OCI-LY7 (cell line): Measurements from ENCODE around the gene DTX3. TPM values are rescaled to one million over a fixed set of nuclear protein-coding genes. Genes with fewer than 3 reads are reported as not detected.
"Not testable (repeated sequence)": the region's sequence is repeated elsewhere in the genome, so short reads cannot be mapped to it uniquely, and the experiment has no call there.

ENCODE experiments used
- BruUV-seq: library from RNA; stranded (reverse); fragments of 400-500 nt; replicated peaks from 2 replicates; lab custom pipeline; 2021; lab: Mats Ljungman, UMichigan
- CTCF ChIA-PET: fragments of 300-600 bp; sonication (Branson Sonifier 250); formaldehyde crosslinking; loops from one replicate; lab custom pipeline; 2022; ENCODE audit warnings: antibody characterized with exemption; ENCODE audit not compliant: unreplicated experiment; lab: Charles Lee
- POLR2A ChIA-PET: fragments of 300-600 bp; sonication (Branson Sonifier 250); formaldehyde crosslinking; loops from one replicate; lab custom pipeline; 2022; ENCODE audit warnings: antibody characterized with exemption; lab: Charles Lee
- DNase-seq: peaks from one replicate; pipeline ENCODE4 v3.0.0-alpha.2; 2015; ENCODE audit warnings: low spot score
- H2AFZ ChIP-seq: fragments of 200-600 bp; sonication (generic), shearing (Covaris generic); 2 replicates; pipeline ENCODE4 v1.6.1; 2014; ENCODE audit warnings: mild to moderate bottlenecking, antibody characterized with exemption, low read length, moderate library complexity
- H3K27ac ChIP-seq: fragments of 200-600 bp; sonication (generic); 2 replicates; pipeline ENCODE4 v1.5.1; 2014; ENCODE audit warnings: mixed run types, low read depth, mild to moderate bottlenecking, moderate library complexity, low read length, inconsistent platforms; ENCODE audit not compliant: poor library complexity, severe bottlenecking
- H3K36me3 ChIP-seq: fragments of 200-600 bp; sonication (generic); 2 replicates; pipeline ENCODE4 v1.6.1; 2014; ENCODE audit warnings: mild to moderate bottlenecking, antibody characterized with exemption, low read length, moderate library complexity, mixed read lengths; ENCODE audit not compliant: insufficient read depth
- H3K4me1 ChIP-seq: fragments of 200-600 bp; sonication (generic); 2 replicates; pipeline ENCODE4 v1.5.1; 2014; ENCODE audit warnings: mild to moderate bottlenecking, low read length; ENCODE audit not compliant: insufficient read depth, poor library complexity, severe bottlenecking
- H3K4me2 ChIP-seq: fragments of 200-600 bp; sonication (generic); 2 replicates; pipeline ENCODE4 v1.6.1; 2014; ENCODE audit warnings: mild to moderate bottlenecking, low read length
- H3K4me3 ChIP-seq: fragments of 200-600 bp; sonication (generic); 2 replicates; pipeline ENCODE4 v1.5.1; 2014; ENCODE audit warnings: mild to moderate bottlenecking, low read depth, low read length; ENCODE audit not compliant: poor library complexity, severe bottlenecking
- H3K79me2 ChIP-seq: fragments of 200-600 bp; sonication (generic); 2 replicates; pipeline ENCODE4 v1.6.1; 2016; ENCODE audit warnings: low read depth, mild to moderate bottlenecking, low read length, moderate library complexity, mixed read lengths; ENCODE audit not compliant: insufficient read depth
- H3K9me2 ChIP-seq: fragments of 200-600 bp; sonication (generic); 2 replicates; pipeline ENCODE4 v1.6.1; 2016; ENCODE audit warnings: mild to moderate bottlenecking, low read length, mixed read lengths; ENCODE audit not compliant: insufficient read depth
- H3K9me3 ChIP-seq: fragments of 200-600 bp; sonication (generic); 2 replicates; pipeline ENCODE4 v1.6.1; 2014; ENCODE audit warnings: mild to moderate bottlenecking, mixed run types, low read length, mixed read lengths
- H4K20me1 ChIP-seq: fragments of 200-600 bp; sonication (generic); 2 replicates; pipeline ENCODE4 v1.6.1; 2014; ENCODE audit warnings: mild to moderate bottlenecking, antibody characterized with exemption, low read length, moderate library complexity, mixed read lengths; ENCODE audit not compliant: insufficient read depth
- EZH2phosphoT487 ChIP-seq: fragments of 200-600 bp; sonication (generic); IDR thresholded peaks from 2 replicates; pipeline ENCODE4 v1.6.1; 2018; ENCODE audit warnings: low read depth, borderline replicate concordance, mild to moderate bottlenecking, mixed run types, antibody characterized with exemption, low read length, moderate library complexity, mixed read lengths
- intact Hi-C: fragments of 100-400 bp; cut with micrococcal nuclease; formaldehyde crosslinking; loops from one replicate; pipeline ENCODE4 v1.10.0; 2022; ENCODE audit not compliant: unreplicated experiment
- total RNA-seq, 2 experiments: library from RNA; depleted of rRNA in 1 of 2; stranded (reverse); fragments of >200 nt in 1 of 2; shearing (Covaris generic) in 1 of 2; gene quantifications; 2 replicates each; pipeline ENCODE4 v1.2.3, GENCODE V29; 2014 to 2022
- TF ChIP-seq, protein P1 (sequence below): fragments of 200-600 bp; sonication (generic); conservative IDR thresholded peaks from 2 replicates; pipeline ENCODE4 v1.5.1; 2014; ENCODE audit warnings: mild to moderate bottlenecking, antibody characterized with exemption, low read length, moderate library complexity, mixed read lengths

Gene DTX3
- total RNA-seq, 2 experiments from 2014 or later = not detected

DNA sequence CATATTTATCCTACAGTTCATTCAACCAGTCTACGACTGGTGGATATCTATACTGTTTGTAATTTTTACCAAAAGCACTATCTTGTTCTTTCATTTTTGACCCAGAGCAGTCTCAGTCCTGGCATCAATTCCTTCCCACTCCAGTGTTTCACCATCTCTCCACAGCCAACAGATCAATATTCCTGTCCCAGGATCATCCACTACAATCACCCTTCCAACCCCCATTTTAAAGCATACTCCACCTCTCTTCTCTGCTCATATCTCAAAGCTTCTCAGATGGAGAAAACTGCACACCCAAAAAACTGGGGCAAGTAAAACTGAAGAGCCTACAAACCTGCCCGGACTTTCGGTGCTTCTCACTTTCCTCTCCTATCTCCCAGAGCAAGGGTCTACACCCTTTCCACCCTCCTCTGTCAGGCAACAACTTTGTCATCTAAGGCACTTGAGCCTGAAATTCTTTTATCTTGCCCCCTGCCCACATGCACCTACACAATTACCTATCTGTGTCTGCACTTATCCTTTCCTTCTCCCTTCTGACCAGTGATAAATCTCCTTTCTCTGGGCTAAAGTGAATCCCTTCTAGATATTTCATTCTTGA lies 17.7 kb upstream of the DTX3 start:
- POLR2A ChIA-PET = no interaction called here
- no peak for TF ChIP-seq EZH2phosphoT487
- TF ChIP-seq, protein P1, sequence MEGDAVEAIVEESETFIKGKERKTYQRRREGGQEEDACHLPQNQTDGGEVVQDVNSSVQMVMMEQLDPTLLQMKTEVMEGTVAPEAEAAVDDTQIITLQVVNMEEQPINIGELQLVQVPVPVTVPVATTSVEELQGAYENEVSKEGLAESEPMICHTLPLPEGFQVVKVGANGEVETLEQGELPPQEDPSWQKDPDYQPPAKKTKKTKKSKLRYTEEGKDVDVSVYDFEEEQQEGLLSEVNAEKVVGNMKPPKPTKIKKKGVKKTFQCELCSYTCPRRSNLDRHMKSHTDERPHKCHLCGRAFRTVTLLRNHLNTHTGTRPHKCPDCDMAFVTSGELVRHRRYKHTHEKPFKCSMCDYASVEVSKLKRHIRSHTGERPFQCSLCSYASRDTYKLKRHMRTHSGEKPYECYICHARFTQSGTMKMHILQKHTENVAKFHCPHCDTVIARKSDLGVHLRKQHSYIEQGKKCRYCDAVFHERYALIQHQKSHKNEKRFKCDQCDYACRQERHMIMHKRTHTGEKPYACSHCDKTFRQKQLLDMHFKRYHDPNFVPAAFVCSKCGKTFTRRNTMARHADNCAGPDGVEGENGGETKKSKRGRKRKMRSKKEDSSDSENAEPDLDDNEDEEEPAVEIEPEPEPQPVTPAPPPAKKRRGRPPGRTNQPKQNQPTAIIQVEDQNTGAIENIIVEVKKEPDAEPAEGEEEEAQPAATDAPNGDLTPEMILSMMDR = no peak
- Histone ChIP-seq H3K4me2 (no peak overlapping the region), H4K20me1 (no peaks in the 10 kb centered on the region), H3K9me3 (no peaks in the 10 kb centered on the region), H3K36me3 (no peaks in the 10 kb centered on the region), H3K27ac (no peak overlapping the region), H3K4me1 (peaks cover 11% of the 10 kb centered on the region), H2AFZ (no peak overlapping the region), H3K79me2 (peaks cover 6% of the 10 kb centered on the region; the same call in 1 of the 2 replicates), H3K4me3 (no peak overlapping the region), H3K9me2 (no peaks in the 10 kb centered on the region)
- intact Hi-C loops = no loop called here
- BruUV-seq = no TSS peak
- no peak for DNase-seq
- CTCF ChIA-PET = no interaction called here

DNA sequence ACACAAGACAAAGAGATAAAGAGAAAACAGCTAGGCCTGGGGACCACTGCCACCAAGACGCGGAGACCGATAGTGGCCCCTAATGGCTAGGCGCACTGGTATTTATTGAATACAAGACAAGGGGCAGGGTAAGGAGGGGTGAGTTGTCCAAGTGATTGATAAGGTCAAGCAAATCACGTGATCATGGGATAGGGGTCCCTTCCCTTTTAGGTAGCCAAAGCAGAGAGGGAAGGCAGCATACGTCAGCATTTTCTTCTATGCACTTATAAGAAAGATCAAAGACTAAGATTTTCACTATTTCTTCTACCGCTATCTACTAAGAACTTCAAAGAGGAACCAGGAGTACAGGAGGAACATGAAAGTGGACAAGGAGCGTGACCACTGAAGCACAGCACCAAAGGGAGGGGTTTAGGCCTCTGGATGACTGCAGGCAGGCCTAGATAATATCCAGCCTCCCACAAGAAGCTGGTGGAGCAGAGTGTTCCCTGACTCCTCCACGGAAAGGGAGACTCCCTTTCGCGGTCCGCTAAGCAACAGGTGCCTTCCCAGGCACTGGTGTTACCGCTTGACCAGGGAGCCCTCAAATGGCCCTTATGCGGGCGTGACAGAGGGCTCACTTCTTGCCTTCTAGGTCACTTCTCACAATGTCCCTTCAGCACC lies 15.5 kb upstream of the DTX3 start:
- H3K9me2 ChIP-seq, H2AFZ ChIP-seq, DNase-seq, H3K4me3 ChIP-seq, POLR2A ChIA-PET, H4K20me1 ChIP-seq, H3K9me3 ChIP-seq, CTCF ChIA-PET, H3K27ac ChIP-seq, intact Hi-C loops, BruUV-seq, H3K36me3 ChIP-seq, H3K4me2 ChIP-seq: not testable (repeated sequence)
- Histone ChIP-seq H3K4me1 (peaks cover 18% of the 10 kb centered on the region), H3K79me2 (peaks cover 11% of the 10 kb centered on the region; the same call in 1 of the 2 replicates)

DNA sequence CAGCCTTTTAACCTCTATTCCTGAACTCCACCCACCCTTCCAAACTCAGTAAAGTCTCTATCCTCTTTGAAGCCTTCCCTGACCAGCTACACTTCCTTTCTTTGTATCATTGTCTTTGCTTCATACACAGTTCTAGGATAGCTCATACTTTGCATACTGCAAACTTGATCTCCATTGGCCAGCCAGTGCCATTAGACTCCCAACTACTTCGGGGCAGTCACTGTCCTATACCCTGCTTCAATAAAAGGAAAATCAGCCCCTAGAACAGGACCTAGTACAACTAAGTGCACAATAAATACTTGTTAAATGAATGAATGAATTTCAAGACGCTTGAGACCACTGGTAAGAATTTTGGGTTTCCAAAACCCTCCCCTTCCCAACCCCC lies 14.2 kb upstream of the DTX3 start:
- Histone ChIP-seq H3K9me3 (no peaks in the 10 kb centered on the region), H4K20me1 (no peaks in the 10 kb centered on the region), H3K36me3 (peaks cover 12% of the 10 kb centered on the region), H3K4me3 (peak overlapping the region; percentile 78), H3K9me2 (no peaks in the 10 kb centered on the region), H3K79me2 (peaks cover 11% of the 10 kb centered on the region; the same call in 1 of the 2 replicates), H3K4me2 (peak overlapping the region; percentile 99), H3K4me1 (peaks cover 18% of the 10 kb centered on the region), H3K27ac (no peak overlapping the region), H2AFZ (peak overlapping the region; percentile 97)
- ChIA-PET CTCF (no interaction called here), POLR2A (interaction anchor here (0.5 to 1.4 kb wide), 7 partner anchors 9 to 1278 kb away, joined by 3 to 7 read pairs (median 3); partner anchors contain the start of gene TSPAN31)
- intact Hi-C loops = loop anchor here (2.0 kb wide), 1 partner anchor 68 kb away; the partner anchor contains the start of gene MBD6
- DNase-seq = no peak
- BruUV-seq = no TSS peak
- no peak for TF ChIP-seq EZH2phosphoT487
- TF ChIP-seq, protein P1 = no peak
